ENCODE results near the gene CCDC146.
"Not testable (repeated sequence)": the region's sequence is repeated elsewhere in the genome, so short reads cannot be mapped to it uniquely, and the experiment has no call there.

Gene CCDC146

DNA sequence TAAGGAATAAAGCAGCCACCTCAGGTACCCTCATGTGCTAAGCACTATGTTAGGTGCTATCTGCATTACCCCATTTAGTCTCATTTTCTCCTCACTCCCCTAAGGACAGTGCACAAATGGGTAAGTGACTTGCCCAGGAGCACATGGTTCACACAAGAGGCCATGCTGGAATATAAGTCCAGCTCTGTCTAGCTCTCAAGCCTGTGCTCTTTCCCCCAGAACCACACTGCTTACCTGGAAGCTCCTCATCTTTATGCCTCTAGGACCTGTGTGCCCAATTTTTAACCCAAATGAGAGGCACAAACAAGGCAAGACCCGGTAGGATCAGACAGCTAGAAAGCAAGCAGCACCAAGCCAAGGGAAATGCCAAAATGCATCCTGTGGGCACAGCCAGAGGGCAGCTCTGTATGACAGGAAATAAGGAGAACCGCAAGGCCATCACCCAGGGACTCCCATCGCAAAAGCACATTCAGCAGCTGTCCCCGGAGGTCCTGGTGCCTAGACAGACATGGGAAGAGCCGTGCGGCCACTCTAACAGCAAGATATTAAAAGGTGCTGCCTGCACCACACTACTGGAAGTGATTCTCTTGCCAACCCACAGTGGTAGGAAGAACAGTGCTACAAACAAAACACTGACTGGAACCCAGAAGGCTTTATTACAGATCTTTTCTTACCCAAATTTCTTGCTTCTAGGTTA, 205.7 kb downstream of the CCDC146 start:
- no peak for DNase-seq (ENCODE audit: low read depth)

DNA sequence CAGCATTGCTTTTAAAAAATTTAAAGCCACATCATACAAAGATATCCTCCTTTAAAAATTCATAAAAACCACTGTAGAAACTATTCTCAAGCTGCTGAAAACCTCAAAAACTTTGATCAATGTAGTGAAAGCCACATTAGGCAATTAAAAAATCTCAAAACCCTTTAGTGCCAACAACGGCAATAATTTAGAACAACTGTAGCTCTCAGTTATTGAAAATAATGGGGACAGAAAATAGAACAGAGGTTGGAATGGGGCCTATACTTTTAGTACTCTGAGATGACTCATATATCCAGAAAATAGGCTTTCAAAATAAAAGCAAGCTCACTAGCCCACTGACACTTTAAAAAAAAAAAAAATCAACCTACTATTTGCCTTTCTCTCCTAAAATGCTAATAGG, 206.3 kb downstream of the CCDC146 start:
- no peak for DNase-seq (ENCODE audit: low read depth)

DNA sequence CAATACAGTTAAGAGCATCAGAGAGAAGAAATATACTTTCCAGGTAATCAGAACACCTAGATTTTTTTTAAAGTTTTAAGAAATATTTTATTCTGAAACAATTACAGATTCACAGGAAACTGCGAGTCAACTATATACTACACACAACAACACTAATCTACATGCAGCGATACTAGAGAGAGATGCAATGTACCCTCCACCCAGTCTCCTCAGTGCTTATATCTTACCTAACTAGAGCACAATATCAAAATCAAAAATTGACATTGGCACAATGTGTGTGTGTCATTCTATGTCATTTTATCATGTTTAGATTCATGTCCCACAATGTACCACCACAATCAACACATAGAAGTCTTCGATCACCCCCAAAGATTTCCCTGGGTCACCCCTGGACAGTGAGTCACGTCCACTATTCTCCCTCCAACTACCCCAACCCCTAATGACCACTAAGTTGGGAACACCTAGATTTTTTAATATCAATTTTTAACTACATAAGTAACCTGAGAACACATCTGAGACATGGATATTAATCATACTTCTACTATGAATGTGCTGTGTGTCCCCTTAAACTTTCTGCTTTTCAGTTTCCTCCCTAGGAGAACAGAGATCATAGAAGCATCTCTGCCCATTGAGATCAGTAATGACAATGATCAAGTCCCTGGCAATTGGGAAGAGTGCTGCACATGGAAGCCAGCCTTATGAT, 207.2 kb downstream of the CCDC146 start:
- DNase-seq (ENCODE audit: low read depth) = no peak

DNA sequence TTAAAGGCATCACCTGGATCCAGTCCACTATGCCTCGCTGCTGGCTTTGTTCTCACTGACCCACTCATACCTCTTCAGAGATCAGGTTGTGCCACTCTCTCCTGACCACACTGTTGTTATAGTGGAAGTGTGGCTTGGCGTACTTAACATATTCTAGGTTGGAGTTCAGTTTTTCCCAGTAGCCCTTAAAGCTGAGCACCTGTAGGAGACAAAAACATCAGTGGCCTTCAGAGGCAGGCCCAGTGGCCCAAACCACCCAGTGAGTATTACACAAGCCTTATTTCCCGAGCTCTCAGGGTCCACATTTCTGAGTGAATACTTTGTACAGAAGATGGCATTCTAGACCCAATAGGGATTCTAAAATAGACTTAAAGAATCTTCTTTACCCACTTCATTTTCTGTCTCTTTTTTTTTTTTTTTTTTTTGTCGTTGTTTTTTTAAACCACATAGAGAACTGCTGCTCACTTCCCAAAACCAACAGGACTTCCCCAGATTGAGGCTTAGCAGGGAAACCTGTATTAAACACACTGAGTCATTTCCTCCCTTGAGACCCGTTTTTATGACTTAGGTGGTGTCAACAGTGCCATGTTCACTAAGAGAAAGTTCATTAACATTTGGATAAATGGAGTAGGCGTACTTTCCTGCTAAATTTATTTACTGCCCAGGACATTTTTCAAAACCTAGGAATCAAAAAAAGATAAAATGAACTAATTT, 207.9 kb downstream of the CCDC146 start:
- DNase-seq (ENCODE audit: low read depth) = peak; percentile 24

DNA sequence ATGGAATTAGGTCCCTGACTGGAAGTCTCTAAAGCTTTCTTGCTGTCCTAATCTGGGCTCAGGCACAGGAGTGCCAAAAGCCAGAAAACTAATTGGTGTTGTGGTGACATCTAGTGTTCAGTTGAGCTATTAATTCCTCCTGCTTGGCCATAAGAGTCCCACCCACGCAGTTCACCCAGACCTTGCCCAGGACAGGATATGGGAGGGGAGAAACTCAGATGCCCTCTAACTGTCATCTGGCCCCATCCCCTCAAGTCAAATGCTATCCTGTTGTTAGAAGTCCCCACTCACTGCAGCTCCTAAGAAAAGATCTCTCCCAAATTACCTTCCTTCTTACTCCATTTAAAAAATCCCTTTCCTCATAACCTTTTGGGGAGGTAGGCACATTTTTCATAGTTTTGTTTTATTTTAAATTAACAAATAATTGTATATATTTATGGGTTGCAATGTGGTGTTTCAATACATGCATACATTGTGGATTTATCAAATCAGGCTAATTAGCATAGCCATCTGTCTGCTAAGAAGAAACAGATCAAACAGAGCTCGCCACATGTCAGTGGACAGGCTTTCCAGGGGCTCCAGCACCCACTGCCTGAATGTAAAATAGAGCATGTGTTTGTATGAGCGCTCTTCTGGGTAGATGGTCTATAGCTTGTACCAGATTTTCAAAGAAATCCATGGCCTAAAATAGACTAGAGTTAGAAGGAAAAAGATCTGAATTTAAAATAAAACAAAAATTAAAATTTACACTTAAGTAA, 209.7 kb downstream of the CCDC146 start:
- DNase-seq (ENCODE audit: low read depth) = peak; percentile 51

DNA sequence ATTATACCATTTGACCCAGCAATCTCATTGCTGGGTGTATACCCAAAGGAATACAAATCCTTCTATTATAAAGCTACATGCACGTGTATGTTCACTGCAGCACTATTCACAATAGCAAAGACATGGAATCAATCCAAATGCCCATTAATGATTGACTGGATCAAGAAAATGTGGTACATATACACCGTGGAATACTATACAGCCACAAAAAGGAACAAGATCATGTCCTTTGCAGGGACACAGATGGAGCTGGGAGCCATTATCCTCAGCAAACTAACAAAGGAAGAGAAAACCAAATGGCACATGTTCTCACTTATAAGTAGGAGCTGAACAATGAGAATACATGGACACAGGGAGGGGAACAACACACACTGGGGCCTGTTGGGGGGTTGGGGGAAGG, 211.6 kb downstream of the CCDC146 start:
- DNase-seq (ENCODE audit: low read depth) = not testable (repeated sequence)

DNA sequence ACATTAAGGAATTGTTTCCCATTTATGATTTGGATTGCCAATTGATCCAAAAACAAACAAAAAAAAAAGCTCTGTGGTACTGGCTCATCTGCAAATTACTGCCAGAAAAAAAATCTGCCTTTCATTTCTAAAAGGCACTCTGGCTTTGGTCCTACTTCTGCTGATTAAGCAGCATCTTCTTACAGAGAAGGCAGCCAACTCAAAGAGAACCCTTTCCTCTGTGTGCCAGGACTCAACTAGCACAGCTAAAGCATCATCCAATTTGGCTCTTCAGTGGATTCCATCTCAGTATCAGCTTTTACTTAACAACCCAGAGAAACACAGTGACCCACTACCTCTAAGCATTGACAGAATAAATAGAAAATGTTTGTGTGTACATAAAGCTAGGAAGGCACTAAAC, 213.2 kb downstream of the CCDC146 start:
- DNase-seq (ENCODE audit: low read depth) = no peak

DNA sequence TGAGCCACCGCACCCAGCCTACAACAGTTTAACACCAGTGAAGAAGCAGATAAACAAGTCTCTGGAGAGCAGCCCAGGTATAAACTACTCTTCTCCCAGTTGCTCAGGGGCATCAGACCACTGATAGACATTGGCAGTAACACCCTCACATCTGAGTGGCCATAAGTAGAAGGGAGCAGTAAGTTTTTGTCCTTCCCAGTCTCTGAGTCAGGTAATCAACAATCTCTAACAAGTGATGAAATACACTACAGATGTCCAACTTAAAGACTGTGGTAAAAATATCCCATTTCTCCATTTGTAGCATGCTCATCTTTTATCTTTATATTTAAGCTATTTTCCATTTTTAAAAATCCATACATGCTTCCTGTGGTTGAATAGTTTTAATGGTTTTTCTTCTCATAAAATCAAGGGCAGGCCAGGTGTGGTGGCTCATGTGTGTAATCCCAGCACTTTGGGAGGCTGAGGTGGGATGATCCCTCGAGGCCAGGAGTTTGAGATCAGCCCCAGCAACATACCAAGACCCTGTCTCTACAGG, 215.1 kb downstream of the CCDC146 start:
- DNase-seq (ENCODE audit: low read depth) = no peak

DNA sequence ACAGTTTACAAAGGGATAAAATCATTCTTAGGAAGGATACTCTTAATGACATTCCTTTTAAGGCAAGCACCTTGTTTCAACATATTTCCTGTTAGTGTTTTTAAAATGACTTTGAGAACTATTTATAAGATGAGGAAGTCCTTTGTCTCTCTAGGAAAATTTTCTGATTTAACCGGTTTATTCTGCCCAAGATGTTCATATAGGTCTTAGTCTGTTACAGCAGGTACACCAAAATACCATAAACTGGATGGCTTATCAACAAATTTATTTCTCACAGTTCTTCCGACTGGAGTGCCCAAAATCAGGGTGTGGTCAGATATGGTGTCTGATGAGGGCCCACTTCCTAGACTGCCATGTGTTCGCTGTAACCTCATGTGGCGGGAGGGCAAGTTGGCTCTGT, 215.8 kb downstream of the CCDC146 start:
- no peak for DNase-seq (ENCODE audit: low read depth)

DNA sequence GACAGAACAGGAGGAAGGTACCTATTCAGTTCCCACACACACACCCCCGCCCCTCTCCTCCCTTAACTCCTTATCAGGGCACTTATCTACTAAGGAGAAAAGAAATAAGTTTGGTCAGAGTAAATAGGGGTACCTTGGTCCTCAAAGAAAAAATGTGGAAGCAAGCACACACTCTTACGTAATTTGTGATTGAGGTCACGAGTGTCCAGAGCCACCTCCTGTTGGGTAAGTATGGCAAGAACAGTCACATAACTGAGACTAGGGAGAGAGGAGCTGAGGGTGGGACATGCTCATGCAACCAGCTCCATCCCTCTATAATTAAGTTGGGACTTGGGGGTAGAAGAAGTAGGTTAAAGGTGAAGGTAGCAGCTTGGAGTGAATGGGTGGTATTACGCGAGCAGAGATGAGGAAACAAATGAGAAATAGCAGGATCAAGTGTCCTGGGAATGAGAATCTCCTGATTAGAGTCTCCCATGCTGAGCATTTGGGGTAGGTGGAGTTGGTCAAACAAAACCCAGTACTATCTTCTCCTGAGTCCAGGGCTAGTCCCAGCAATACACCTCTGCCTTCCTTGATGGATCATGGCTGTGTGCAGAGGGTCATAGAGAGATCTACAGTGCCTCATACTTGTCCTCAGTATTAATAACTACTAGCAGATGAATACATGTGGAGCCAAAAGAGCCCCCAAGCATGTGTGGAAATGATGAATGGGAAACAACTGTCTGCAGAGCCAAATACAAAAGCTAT, 216.6 kb downstream of the CCDC146 start:
- no peak for DNase-seq (ENCODE audit: low read depth)

DNA sequence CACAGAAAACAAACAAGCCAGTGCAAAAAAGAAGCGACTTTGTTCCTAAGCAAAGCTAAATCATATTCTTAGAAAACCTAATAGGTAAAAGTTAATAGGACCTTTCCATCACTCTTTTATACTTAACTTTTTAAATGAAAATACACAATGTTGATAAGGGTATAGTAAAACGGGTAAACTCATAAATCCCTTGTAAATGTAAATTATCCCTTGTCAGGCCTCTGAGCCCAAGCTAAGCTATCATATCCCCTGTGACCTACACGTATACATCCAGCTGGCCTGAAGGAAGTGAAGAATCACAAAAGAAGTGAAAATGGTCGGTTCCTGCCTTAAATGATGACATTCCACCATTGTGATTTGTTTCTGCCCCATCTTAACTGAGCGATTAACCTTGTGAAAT, 217.3 kb downstream of the CCDC146 start:
- DNase-seq (ENCODE audit: low read depth) = no peak

Measured in HS-5 (cell line).